Measurements from ENCODE around the gene GALNT2. TPM values are rescaled to one million over a fixed set of nuclear protein-coding genes. Genes with fewer than 3 reads are reported as not detected.

GALNT2 gene
- total RNA-seq, 1 donor from 2014 or later: 129 TPM

- Histone ChIP-seq H3K36me3 (no peaks in the 10 kb centered on the region), H3K4me1 (peaks cover 3 to 36% of the 10 kb centered on the region in 2 donors), H3K9me3 (no peaks in the 10 kb centered on the region), H3K4me3 (no peak overlapping the region), H3K27ac (no peak overlapping the region), H3K27me3 (no peaks in the 10 kb centered on the region)
- intact Hi-C loops (cut with DNase I): no loop called here
- no peak for DNase-seq (ENCODE audit: low spot score in 2 of 2)
- TF ChIP-seq CTCF (IDR thresholded peaks at IDR 0.05): no peak
These were observed 55.6 kb downstream of the GALNT2 start for GRCh38 chr1:230122366-230123279.

- intact Hi-C loops (cut with DNase I): no loop called here
- no peak overlapping the region for H3K27ac ChIP-seq
- H3K4me1 ChIP-seq: peaks cover 3 to 40% of the 10 kb centered on the region in 2 donors
- DNase-seq (ENCODE audit: low spot score in 2 of 2): no peak
- no peaks in the 10 kb centered on the region for H3K9me3 ChIP-seq
- no peaks in the 10 kb centered on the region for H3K27me3 ChIP-seq
- H3K4me3 ChIP-seq: no peak overlapping the region
- H3K36me3 ChIP-seq: no peaks in the 10 kb centered on the region
- TF ChIP-seq CTCF (IDR thresholded peaks at IDR 0.05): no peak
These were observed 56.5 kb downstream of the GALNT2 start for GRCh38 chr1:230123280-230124185.

- DNase-seq (ENCODE audit: low spot score in 2 of 2): no peak
- Histone ChIP-seq H3K4me3 (no peak overlapping the region), H3K4me1 (peaks cover 3 to 48% of the 10 kb centered on the region in 2 donors), H3K27ac (no peak overlapping the region), H3K36me3 (no peaks in the 10 kb centered on the region), H3K9me3 (no peaks in the 10 kb centered on the region), H3K27me3 (no peaks in the 10 kb centered on the region)
- intact Hi-C loops (cut with DNase I): no loop called here
- no peak for TF ChIP-seq CTCF (IDR thresholded peaks at IDR 0.05)
These were observed 57.4 kb downstream of the GALNT2 start for GRCh38 chr1:230124186-230125128.

- H3K4me1 ChIP-seq: peaks cover 3 to 52% of the 10 kb centered on the region in 2 donors
- no peaks in the 10 kb centered on the region for H3K36me3 ChIP-seq
- intact Hi-C loops (cut with DNase I): no loop called here
- no peak overlapping the region for H3K4me3 ChIP-seq
- H3K27ac ChIP-seq: no peak overlapping the region
- H3K9me3 ChIP-seq: no peaks in the 10 kb centered on the region
- H3K27me3 ChIP-seq: no peaks in the 10 kb centered on the region
- no peak for TF ChIP-seq CTCF (IDR thresholded peaks at IDR 0.05)
- DNase-seq (ENCODE audit: low spot score in 2 of 2): no peak
These were observed 58.1 kb downstream of the GALNT2 start for GRCh38 chr1:230125141-230125540.
